Stimulated activated CD8-positive, alpha-beta memory T cell treated with anti-CD3 and anti-CD28 coated beads, Interleukin-7, amount 100 ng/mL, for 1 hour (primary cell): ENCODE results near the gene NCOR1.
"Not testable (repeated sequence)": the region's sequence is repeated elsewhere in the genome, so short reads cannot be mapped to it uniquely, and the experiment has no call there.

Experiments
- DNase-seq, 2 donors: peaks; one replicate each; pipeline ENCODE4 v3.0.0-alpha.2; 2020; ENCODE audit warnings: low read depth in 2 of 2

The NCOR1 gene

GRCh38 chr17:16086957-16087356, 128.4 kb downstream of the NCOR1 start:
- no peak for DNase-seq

- no peak for DNase-seq
Observed at GRCh38 chr17:16085066-16085699, 130.2 kb downstream of the NCOR1 start.

- no peak for DNase-seq
Observed at GRCh38 chr17:16083223-16083622, 132.1 kb downstream of the NCOR1 start.

- no peak for DNase-seq
Observed at GRCh38 chr17:16081507-16082087, 133.7 kb downstream of the NCOR1 start.

- no peak for DNase-seq
Observed at GRCh38 chr17:16080366-16080765, 135.0 kb downstream of the NCOR1 start.

GRCh38 chr17:16075949-16076348, 139.4 kb downstream of the NCOR1 start:
- no peak for DNase-seq

- no peak for DNase-seq
Observed at GRCh38 chr17:16074423-16074822, 140.9 kb downstream of the NCOR1 start.

GRCh38 chr17:16073845-16074244, 141.5 kb downstream of the NCOR1 start:
- DNase-seq = no peak

GRCh38 chr17:16072031-16072430, 143.3 kb downstream of the NCOR1 start:
- DNase-seq = no peak

- no peak for DNase-seq
Observed at GRCh38 chr17:16068323-16068722, 147.0 kb downstream of the NCOR1 start.

GRCh38 chr17:16066125-16066524, 149.2 kb downstream of the NCOR1 start:
- DNase-seq = no peak

GRCh38 chr17:16061631-16062030, 153.7 kb downstream of the NCOR1 start:
- no peak for DNase-seq

GRCh38 chr17:16055139-16055538, 160.2 kb downstream of the NCOR1 start:
- not testable (repeated sequence) for DNase-seq

GRCh38 chr17:16052486-16052885, 162.8 kb downstream of the NCOR1 start:
- no peak for DNase-seq

- DNase-seq = no peak
Observed at GRCh38 chr17:16050844-16051243, 164.5 kb downstream of the NCOR1 start.

- no peak for DNase-seq
Observed at GRCh38 chr17:16048811-16049449, 166.4 kb downstream of the NCOR1 start.

GRCh38 chr17:16046966-16047365, 168.4 kb downstream of the NCOR1 start:
- DNase-seq = no peak

- DNase-seq = no peak
Observed at GRCh38 chr17:16044487-16044886, 170.8 kb downstream of the NCOR1 start.

- no peak for DNase-seq
Observed at GRCh38 chr17:16040710-16041251, 174.6 kb downstream of the NCOR1 start.

- DNase-seq = no peak
Observed at GRCh38 chr17:16037636-16038035, 177.7 kb downstream of the NCOR1 start.

- no peak for DNase-seq
Observed at GRCh38 chr17:16036261-16036660, 179.1 kb downstream of the NCOR1 start.

- DNase-seq = no peak
Observed at GRCh38 chr17:16033729-16034349, 181.5 kb downstream of the NCOR1 start.
